Urothelium cell line (cell line): ENCODE measurements around the gene ADAM10.
A peak's percentile ranks its signal among the peaks of the same experiment; 100 is the strongest.

ENCODE experiments used
- DNase-seq: peaks from one replicate; pipeline ENCODE4 v3.0.0; 2011; ENCODE audit warnings: low spot score, mixed read lengths
- FAIRE-seq: peaks from 2 replicates; lab custom pipeline; 2011; peaks lifted over from hg19 to GRCh38; lab: Jason Lieb, UNC

Gene ADAM10

GRCh38 chr15:58724466-58724865 lies 25.0 kb downstream of the ADAM10 start:
- FAIRE-seq (no peak), DNase-seq (no peak)

GRCh38 chr15:58717357-58717756 lies 32.1 kb downstream of the ADAM10 start:
- DNase-seq (no peak), FAIRE-seq (no peak)

- no peak for FAIRE-seq
- DNase-seq, result no peak
Measured at GRCh38 chr15:58716027-58716426, 33.5 kb downstream of the ADAM10 start.

- FAIRE-seq, result no peak
Measured at GRCh38 chr15:58715266-58715917, 34.1 kb downstream of the ADAM10 start.

GRCh38 chr15:58710701-58711100 lies 38.8 kb downstream of the ADAM10 start:
- no peak for FAIRE-seq
- DNase-seq, result no peak

More at GRCh38 chr15:58715266-58715917, 34.1 kb downstream of the ADAM10 start:
- DNase-seq, result no peak

GRCh38 chr15:58707397-58707796 lies 42.1 kb downstream of the ADAM10 start:
- FAIRE-seq (no peak), DNase-seq (no peak)

GRCh38 chr15:58705105-58705504 lies 44.4 kb downstream of the ADAM10 start:
- FAIRE-seq (no peak), DNase-seq (no peak)

GRCh38 chr15:58704155-58704865 lies 45.2 kb downstream of the ADAM10 start:
- FAIRE-seq (peak; percentile 23), DNase-seq (no peak)

- DNase-seq (no peak), FAIRE-seq (no peak)
Measured at GRCh38 chr15:58703610-58704009, 45.9 kb downstream of the ADAM10 start.

GRCh38 chr15:58702233-58702632 lies 47.3 kb downstream of the ADAM10 start:
- no peak for FAIRE-seq
- no peak for DNase-seq

GRCh38 chr15:58701376-58701775 lies 48.1 kb downstream of the ADAM10 start:
- FAIRE-seq, result no peak
- DNase-seq, result no peak

- FAIRE-seq (no peak), DNase-seq (no peak)
Measured at GRCh38 chr15:58699769-58700168, 49.7 kb downstream of the ADAM10 start.

- FAIRE-seq (no peak), DNase-seq (no peak)
Measured at GRCh38 chr15:58698887-58699641, 50.4 kb downstream of the ADAM10 start.

- no peak for DNase-seq
- no peak for FAIRE-seq
Measured at GRCh38 chr15:58697220-58697619, 52.3 kb downstream of the ADAM10 start.

GRCh38 chr15:58696738-58697137 lies 52.8 kb downstream of the ADAM10 start:
- FAIRE-seq (peak; percentile 92), DNase-seq (no peak)

GRCh38 chr15:58694641-58695398 lies 54.7 kb downstream of the ADAM10 start:
- no peak for DNase-seq
- no peak for FAIRE-seq

GRCh38 chr15:58690703-58691102 lies 58.8 kb downstream of the ADAM10 start:
- FAIRE-seq, result peak; percentile 35
- DNase-seq, result no peak

GRCh38 chr15:58689646-58690045 lies 59.9 kb downstream of the ADAM10 start:
- FAIRE-seq, result no peak
- no peak for DNase-seq

GRCh38 chr15:58686286-58686685 lies 63.2 kb downstream of the ADAM10 start:
- FAIRE-seq, result no peak

GRCh38 chr15:58684751-58685150 lies 64.8 kb downstream of the ADAM10 start:
- FAIRE-seq, result no peak

More at GRCh38 chr15:58686286-58686685, 63.2 kb downstream of the ADAM10 start:
- DNase-seq, result no peak

More at GRCh38 chr15:58684751-58685150, 64.8 kb downstream of the ADAM10 start:
- no peak for DNase-seq
